Measurements from ENCODE around the gene PSMB8. TPM values are rescaled to one million over a fixed set of nuclear protein-coding genes. Genes with fewer than 3 reads are reported as not detected.

The PSMB8 gene
- total RNA-seq, 1 experiment from 2014 or later = 31.6 TPM

DNA sequence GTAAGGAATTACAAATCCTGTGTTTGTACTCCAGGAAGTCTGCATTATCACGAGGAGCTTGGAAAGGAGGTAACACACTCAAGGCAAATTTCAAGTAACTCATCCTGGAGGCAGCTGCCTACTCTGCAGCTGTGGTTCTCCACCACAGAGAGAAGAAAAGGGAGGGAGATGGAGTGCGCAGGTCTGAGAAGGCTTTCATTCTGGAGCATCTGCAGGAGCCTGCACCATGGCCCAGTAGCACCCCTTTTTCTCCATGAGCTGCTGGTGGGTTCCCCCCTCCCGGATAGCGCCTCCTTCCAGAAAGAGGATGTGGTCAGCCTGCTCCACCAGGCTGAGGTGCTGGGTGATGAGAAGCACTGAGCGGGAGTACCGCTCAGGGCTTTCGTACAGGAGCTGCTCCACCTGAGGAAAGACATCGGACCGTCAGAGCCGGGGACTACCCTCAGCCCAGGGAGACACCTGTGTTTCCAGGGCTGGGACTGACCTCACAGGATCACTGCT, 1.6 kb upstream of the PSMB8 start:
- Histone ChIP-seq H3K9ac (ENCODE audit: low read length) (no peak overlapping the region), H3K79me2 (ENCODE audit: low read length) (no peaks in the 10 kb centered on the region), H3F3A (ENCODE audit: low read length, unreplicated experiment) (no peaks in the 10 kb centered on the region), H4K20me1 (ENCODE audit: low read length) (no peaks in the 10 kb centered on the region), H3K9me3 (ENCODE audit: low read length) (no peaks in the 10 kb centered on the region), H3K4me3 (ENCODE audit: low read length) (no peak overlapping the region), H2AFZ (ENCODE audit: low read length) (no peak overlapping the region), H3K36me3 (ENCODE audit: low read depth, low read length) (no peaks in the 10 kb centered on the region), H3K27me3 (ENCODE audit: low read length) (no peaks in the 10 kb centered on the region), H3K9me2 (replicated peaks; ENCODE audit: low read length) (no peaks in the 10 kb centered on the region), H3K4me1 (ENCODE audit: insufficient read depth, low read length) (peaks cover 8% of the 10 kb centered on the region; the same call in 1 of the 2 replicates), H3K4me2 (ENCODE audit: low read length) (no peak overlapping the region), H3K27ac (ENCODE audit: low read length) (no peak overlapping the region)
- ATAC-seq (no peak), DNase-seq (no peak)
- CTCF ChIA-PET = interaction anchor here (0.6 to 1.5 kb wide), 4 partner anchors 8 to 23 kb away, joined by 4 to 6 read pairs (median 4); partner anchors contain the start of genes PSMB9 and TAP1
- POLR2A ChIA-PET (ENCODE audit: unreplicated experiment) = interaction anchor here (0.5 to 0.6 kb wide), 2 partner anchors 8 to 126 kb away, joined by 3 read pairs; partner anchors contain the start of genes PSMB9 and TAP1
- no peak for TF ChIP-seq EZH2phosphoT487 (IDR thresholded peaks at IDR 0.05; ENCODE audit: borderline replicate concordance, low read length)
- TF ChIP-seq, protein P1, sequence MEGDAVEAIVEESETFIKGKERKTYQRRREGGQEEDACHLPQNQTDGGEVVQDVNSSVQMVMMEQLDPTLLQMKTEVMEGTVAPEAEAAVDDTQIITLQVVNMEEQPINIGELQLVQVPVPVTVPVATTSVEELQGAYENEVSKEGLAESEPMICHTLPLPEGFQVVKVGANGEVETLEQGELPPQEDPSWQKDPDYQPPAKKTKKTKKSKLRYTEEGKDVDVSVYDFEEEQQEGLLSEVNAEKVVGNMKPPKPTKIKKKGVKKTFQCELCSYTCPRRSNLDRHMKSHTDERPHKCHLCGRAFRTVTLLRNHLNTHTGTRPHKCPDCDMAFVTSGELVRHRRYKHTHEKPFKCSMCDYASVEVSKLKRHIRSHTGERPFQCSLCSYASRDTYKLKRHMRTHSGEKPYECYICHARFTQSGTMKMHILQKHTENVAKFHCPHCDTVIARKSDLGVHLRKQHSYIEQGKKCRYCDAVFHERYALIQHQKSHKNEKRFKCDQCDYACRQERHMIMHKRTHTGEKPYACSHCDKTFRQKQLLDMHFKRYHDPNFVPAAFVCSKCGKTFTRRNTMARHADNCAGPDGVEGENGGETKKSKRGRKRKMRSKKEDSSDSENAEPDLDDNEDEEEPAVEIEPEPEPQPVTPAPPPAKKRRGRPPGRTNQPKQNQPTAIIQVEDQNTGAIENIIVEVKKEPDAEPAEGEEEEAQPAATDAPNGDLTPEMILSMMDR (conservative IDR thresholded peaks at IDR 0.05; ENCODE audit: low read depth, low read length) = no peak
- TF ChIP-seq EZH2 (IDR thresholded peaks at IDR 0.05; ENCODE audit: low read length, unreplicated experiment) = no peak
- BruUV-seq (replicated peaks) = no TSS peak
- intact Hi-C loops (cut with micrococcal nuclease) = no loop called here

DNA sequence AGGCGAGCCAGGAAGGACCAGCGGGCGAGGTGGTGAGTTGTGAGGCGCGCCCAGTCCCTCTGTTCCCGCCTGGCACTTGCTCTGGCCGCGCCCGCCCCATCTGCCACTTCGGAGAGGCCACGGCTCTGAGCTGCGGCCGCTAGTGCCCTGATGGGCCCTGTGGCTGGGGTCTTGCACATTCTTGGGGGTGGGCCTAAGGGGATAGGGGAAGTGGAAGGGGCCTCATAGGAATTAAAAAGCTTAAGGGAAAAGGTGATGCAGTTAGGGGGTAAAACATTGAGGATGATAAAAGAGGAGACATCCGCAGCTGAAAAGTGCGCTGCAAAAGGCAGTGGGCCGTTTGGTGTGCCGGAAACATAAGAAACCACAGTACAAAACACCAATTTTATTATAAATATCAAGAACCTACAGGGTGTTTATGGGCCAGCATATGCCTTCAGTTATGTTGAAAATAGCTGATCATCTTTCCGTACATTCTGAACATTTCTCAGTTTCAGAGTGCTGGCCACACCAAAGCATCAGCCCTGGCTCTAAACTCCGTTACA, 1.1 kb upstream of the PSMB8 start:
- DNase-seq (no peak), ATAC-seq (no peak)
- H3K4me2 ChIP-seq (ENCODE audit: low read length) = peak overlapping the region; percentile 94
- ChIA-PET CTCF (interaction anchor here (1.1 to 1.5 kb wide), 3 partner anchors 9 to 23 kb away, joined by 4 to 6 read pairs (median 5); partner anchors contain the start of genes PSMB9 and TAP1), POLR2A (ENCODE audit: unreplicated experiment) (interaction anchor here (0.5 to 1.1 kb wide), 4 partner anchors 8 to 1184 kb away, joined by 3 read pairs; partner anchors contain the start of genes C6orf47, PSMB9 and TAP1)
- no peaks in the 10 kb centered on the region for H3K9me3 ChIP-seq (ENCODE audit: low read length)
- H4K20me1 ChIP-seq (ENCODE audit: low read length) = no peaks in the 10 kb centered on the region
- BruUV-seq (replicated peaks) = no TSS peak
- TF ChIP-seq EZH2 (IDR thresholded peaks at IDR 0.05; ENCODE audit: low read length, unreplicated experiment) = no peak
- TF ChIP-seq, protein P1 (conservative IDR thresholded peaks at IDR 0.05; ENCODE audit: low read depth, low read length) = no peak
- no peak for TF ChIP-seq EZH2phosphoT487 (IDR thresholded peaks at IDR 0.05; ENCODE audit: borderline replicate concordance, low read length)
- H3K9me2 ChIP-seq (replicated peaks; ENCODE audit: low read length) = no peaks in the 10 kb centered on the region
- H2AFZ ChIP-seq (ENCODE audit: low read length) = peak overlapping the region; percentile 99
- peaks cover 8% of the 10 kb centered on the region; the same call in 1 of the 2 replicates for H3K4me1 ChIP-seq (ENCODE audit: insufficient read depth, low read length)
- no peaks in the 10 kb centered on the region for H3K27me3 ChIP-seq (ENCODE audit: low read length)
- H3K9ac ChIP-seq (ENCODE audit: low read length) = no peak overlapping the region
- no peaks in the 10 kb centered on the region for H3K36me3 ChIP-seq (ENCODE audit: low read depth, low read length)
- H3F3A ChIP-seq (ENCODE audit: low read length, unreplicated experiment) = no peaks in the 10 kb centered on the region
- no peaks in the 10 kb centered on the region for H3K79me2 ChIP-seq (ENCODE audit: low read length)
- H3K4me3 ChIP-seq (ENCODE audit: low read length) = peak overlapping the region; percentile 96
- no peak overlapping the region for H3K27ac ChIP-seq (ENCODE audit: low read length)
- intact Hi-C loops (cut with micrococcal nuclease) = loop anchor here (1.0 kb wide), 1 partner anchor 9 kb away; the partner anchor contains the start of gene PSMB9
